Skeletal muscle satellite cell (primary cell): ENCODE results near the gene SLC43A2.

Source experiments
- H3K27me3 ChIP-seq: 2 replicates; pipeline ENCODE4 v1.7.0; 2013; ENCODE audit warnings: low read length; ENCODE audit not compliant: control insufficient read depth, insufficient read depth
- H3K36me3 ChIP-seq: 2 replicates; pipeline ENCODE4 v1.7.0; 2013; ENCODE audit warnings: mild to moderate bottlenecking, control low read depth, low read length; ENCODE audit not compliant: insufficient read depth
- H3K4me1 ChIP-seq: 2 replicates; pipeline ENCODE4 v1.7.0; 2013; ENCODE audit warnings: low read length; ENCODE audit not compliant: control insufficient read depth, insufficient read depth
- H3K4me2 ChIP-seq: 2 replicates; pipeline ENCODE4 v1.7.0; 2013; ENCODE audit warnings: mild to moderate bottlenecking, low read length
- H3K4me3 ChIP-seq: 2 replicates; pipeline ENCODE4 v1.7.0; 2013; ENCODE audit warnings: low read length
- H3K9ac ChIP-seq: 2 replicates; pipeline ENCODE4 v1.7.0; 2013; ENCODE audit warnings: mild to moderate bottlenecking, low read depth, low read length, moderate library complexity
- H3K9me3 ChIP-seq: replicated peaks from 2 replicates; pipeline ENCODE4 v1.7.0; 2013; ENCODE audit warnings: mild to moderate bottlenecking, control low read depth, low read length

Gene SLC43A2

GRCh38 chr17:1555651-1556471 is 72.8 kb downstream of the SLC43A2 start:
- Histone ChIP-seq H3K27me3 (no peaks in the 10 kb centered on the region), H3K4me2 (no peak overlapping the region), H3K36me3 (peaks cover 53% of the 10 kb centered on the region), H3K4me1 (peaks cover 7% of the 10 kb centered on the region), H3K9me3 (no peaks in the 10 kb centered on the region), H3K9ac (no peak overlapping the region), H3K4me3 (no peak overlapping the region)

GRCh38 chr17:1554751-1555540 is 73.7 kb downstream of the SLC43A2 start:
- no peak overlapping the region for H3K9ac ChIP-seq
- no peaks in the 10 kb centered on the region for H3K9me3 ChIP-seq
- H3K27me3 ChIP-seq = no peaks in the 10 kb centered on the region
- no peak overlapping the region for H3K4me3 ChIP-seq
- H3K36me3 ChIP-seq = peaks cover 62% of the 10 kb centered on the region
- no peak overlapping the region for H3K4me2 ChIP-seq
- no peaks in the 10 kb centered on the region for H3K4me1 ChIP-seq

GRCh38 chr17:1553354-1554266 is 75.0 kb downstream of the SLC43A2 start:
- Histone ChIP-seq H3K4me3 (no peak overlapping the region), H3K9me3 (no peaks in the 10 kb centered on the region), H3K36me3 (peaks cover 66% of the 10 kb centered on the region), H3K4me1 (no peaks in the 10 kb centered on the region), H3K27me3 (no peaks in the 10 kb centered on the region), H3K4me2 (no peak overlapping the region), H3K9ac (no peak overlapping the region)

- Histone ChIP-seq H3K36me3 (peaks cover 73% of the 10 kb centered on the region), H3K4me2 (no peak overlapping the region), H3K4me3 (no peak overlapping the region)
Observed at GRCh38 chr17:1552932-1553331, 75.7 kb downstream of the SLC43A2 start.

GRCh38 chr17:1551741-1552140 is 76.9 kb downstream of the SLC43A2 start:
- H3K9ac ChIP-seq = no peak overlapping the region
- H3K27me3 ChIP-seq = no peaks in the 10 kb centered on the region
- no peaks in the 10 kb centered on the region for H3K9me3 ChIP-seq
- peaks cover 73% of the 10 kb centered on the region for H3K36me3 ChIP-seq
- no peak overlapping the region for H3K4me3 ChIP-seq
- no peaks in the 10 kb centered on the region for H3K4me1 ChIP-seq
- H3K4me2 ChIP-seq = no peak overlapping the region

More at GRCh38 chr17:1552932-1553331, 75.7 kb downstream of the SLC43A2 start:
- Histone ChIP-seq H3K4me1 (no peaks in the 10 kb centered on the region), H3K9ac (no peak overlapping the region), H3K27me3 (no peaks in the 10 kb centered on the region), H3K9me3 (no peaks in the 10 kb centered on the region)

- no peak overlapping the region for H3K9ac ChIP-seq
- no peak overlapping the region for H3K4me3 ChIP-seq
- H3K4me2 ChIP-seq = no peak overlapping the region
- H3K27me3 ChIP-seq = no peaks in the 10 kb centered on the region
- H3K36me3 ChIP-seq = peaks cover 61% of the 10 kb centered on the region
- no peaks in the 10 kb centered on the region for H3K4me1 ChIP-seq
- H3K9me3 ChIP-seq = no peaks in the 10 kb centered on the region
Observed at GRCh38 chr17:1548032-1548431, 80.6 kb downstream of the SLC43A2 start.

- Histone ChIP-seq H3K9me3 (no peaks in the 10 kb centered on the region), H3K9ac (no peak overlapping the region), H3K27me3 (no peaks in the 10 kb centered on the region), H3K4me3 (no peak overlapping the region), H3K36me3 (peaks cover 57% of the 10 kb centered on the region), H3K4me1 (no peaks in the 10 kb centered on the region), H3K4me2 (no peak overlapping the region)
Observed at GRCh38 chr17:1546292-1546922, 82.2 kb downstream of the SLC43A2 start.

GRCh38 chr17:1545618-1546017 is 83.0 kb downstream of the SLC43A2 start:
- no peaks in the 10 kb centered on the region for H3K27me3 ChIP-seq
- no peaks in the 10 kb centered on the region for H3K9me3 ChIP-seq
- peaks cover 56% of the 10 kb centered on the region for H3K36me3 ChIP-seq
- H3K9ac ChIP-seq = no peak overlapping the region
- no peak overlapping the region for H3K4me3 ChIP-seq
- H3K4me1 ChIP-seq = no peaks in the 10 kb centered on the region
- no peak overlapping the region for H3K4me2 ChIP-seq

- no peaks in the 10 kb centered on the region for H3K9me3 ChIP-seq
- H3K36me3 ChIP-seq = peaks cover 63% of the 10 kb centered on the region
- H3K27me3 ChIP-seq = no peaks in the 10 kb centered on the region
- no peak overlapping the region for H3K9ac ChIP-seq
- H3K4me1 ChIP-seq = no peaks in the 10 kb centered on the region
- no peak overlapping the region for H3K4me3 ChIP-seq
- no peak overlapping the region for H3K4me2 ChIP-seq
Observed at GRCh38 chr17:1542316-1542715, 86.3 kb downstream of the SLC43A2 start.

- Histone ChIP-seq H3K4me3 (no peak overlapping the region), H3K27me3 (no peaks in the 10 kb centered on the region), H3K4me2 (no peak overlapping the region), H3K36me3 (peaks cover 60% of the 10 kb centered on the region), H3K9me3 (no peaks in the 10 kb centered on the region), H3K9ac (no peak overlapping the region), H3K4me1 (no peaks in the 10 kb centered on the region)
Observed at GRCh38 chr17:1541367-1541904, 87.2 kb downstream of the SLC43A2 start.
